Heart left ventricle (tissue), 16 donors: ENCODE data around the gene ESRRA. TPM values are rescaled to one million over a fixed set of nuclear protein-coding genes. Genes with fewer than 3 reads are reported as not detected.

Experiments
- ATAC-seq, 4 donors: fragments of 200-7000 bp; cut with Tn5 transposase; one replicate each; pipeline ENCODE4 v1.9.1; 2020 to 2022; ENCODE audit warnings: moderate library complexity in 4 of 4, mild to moderate bottlenecking in 3 of 4, moderate number of reproducible peaks in 1 of 4
- DNase-seq, 5 donors: peaks; one replicate each; pipeline ENCODE4 v3.0.0-alpha.2; 2020
- H3K27ac ChIP-seq, 12 donors: fragments of 200-600 bp; sonication (generic) in 4 of 12; one replicate each; pipeline versions ENCODE4 v1.5.0 to v1.8.0; 2016 to 2022; ENCODE audit warnings: mild to moderate bottlenecking in 2 of 12
- H3K27me3 ChIP-seq, 9 donors: fragments of 200-600 bp; sonication (generic) in 2 of 9; one replicate each; pipeline versions ENCODE4 v1.5.1 to v1.8.0; 2016 to 2022; ENCODE audit warnings: mild to moderate bottlenecking in 3 of 9
- H3K36me3 ChIP-seq, 9 donors: fragments of 200-600 bp; sonication (generic) in 2 of 9; one replicate each; pipeline versions ENCODE4 v1.5.0 to v1.8.0; 2018 to 2022; ENCODE audit warnings: mild to moderate bottlenecking in 2 of 9
- H3K4me1 ChIP-seq, 12 donors: fragments of 200-600 bp; sonication (generic) in 4 of 12; one replicate each; pipeline versions ENCODE4 v1.5.0 to v1.8.0; 2016 to 2022; ENCODE audit warnings: mild to moderate bottlenecking in 3 of 12
- H3K4me3 ChIP-seq, 12 donors: fragments of 200-600 bp; sonication (generic) in 4 of 12; one replicate each; pipeline versions ENCODE4 v1.5.0 to v1.8.0; 2017 to 2022; ENCODE audit warnings: mild to moderate bottlenecking in 9 of 12, moderate library complexity in 4 of 12
- H3K9me3 ChIP-seq, 12 donors: fragments of 200-600 bp; sonication (generic) in 4 of 12; one replicate each; pipeline versions ENCODE4 v1.5.0 to v1.8.0; 2016 to 2022; ENCODE audit warnings: mild to moderate bottlenecking in 1 of 12
- POLR2A ChIP-seq, 2 donors: fragments of 450-650 bp; IDR thresholded peaks; one replicate each; pipeline ENCODE4 v1.6.1; 2017; ENCODE audit warnings: antibody characterized with exemption in 2 of 2, mild to moderate bottlenecking in 2 of 2, moderate library complexity in 2 of 2
- WGBS, 4 donors: extraction: QIAGEN DNeasy Blood & Tissue Kit in 2 of 4; methylation state at CpG; one replicate each; pipeline versions ENCODE4 v1.1.5 to v1.1.7; 2013 to 2018; 5-methylcytosine and 5-hydroxymethylcytosine counted together
- intact Hi-C, 10 donors: fragments of 100-400 bp; cut with DNase I; formaldehyde crosslinking; loops; one replicate each; pipeline versions ENCODE4 v1.11.1 to v1.14.2; 2022
- polyA plus RNA-seq, 2 donors: library from polyadenylated mRNA; stranded (reverse); fragments of 200-250 nt; gene quantifications; one replicate each; pipeline ENCODE4 v1.2.3, GENCODE V29; 2013
- total RNA-seq, 9 donors: library from RNA; depleted of rRNA in 2 of 9; stranded (reverse); fragments of >200 nt in 2 of 9; fragmentation: NEBNext Ultra II Directional in 3 of 9; extraction: Animal tissue kit (Norgen Biotek cat#: 25700) in 3 of 9; gene quantifications; one replicate each; pipeline versions ENCODE4 v1.1.0 to v1.2.4, GENCODE V29; 2016 to 2023
- TF ChIP-seq, protein P1 (sequence below), 12 donors: fragments of 200-600 bp; sonication (generic) in 4 of 12; IDR thresholded peaks; one replicate each; pipeline versions ENCODE4 v1.5.0 to v1.8.0; 2018 to 2022; ENCODE audit warnings: antibody characterized with exemption in 12 of 12, mild to moderate bottlenecking in 5 of 12
- donor health status: ischemic (EF 13 %, LVEDD 7.1; RV severe dilation, severe dysfunction).
- donor health status: healthy with polysubstance abuse.
- donor health status: DM: no; HTN: yes; CAD: no.
- donor health status: DM: no; HTN: no; CAD: no.
- donor health status: ischemic (EF 25% LVEDD 6.9; RV normal size, moderate dysfunction).
- donor health status: ischemic (EF 25% LVEDD 5.7; RV mildly dilated, moderate dysfunction).
- donor health status: healthy.
- donor health status: DM: yes; HTN: yes; CAD: no.
- donor health status: ischemic (EF 35%, LVEDD 5.7; RV mildly dilated, moderate dysfunction).
- donor health status: nonischemic (EF 11% LVEDD 7.7; RV severe dilation, severe dysfunction).
- donor health status: DM: yes; HTN: yes; CAD: no.
- donor health status: PGD.
- donor health status: ischemic (EF 29% LVEDD 5.4; RV normal size, mild dysfunction).
- donor health status: nonischemic (EF 23%, LVEDD 6.1; RV moderate dilation, normal function).

The ESRRA gene
- total and polyA plus RNA-seq, 11 donors: 94.0 to 291 (median 186) TPM

DNA sequence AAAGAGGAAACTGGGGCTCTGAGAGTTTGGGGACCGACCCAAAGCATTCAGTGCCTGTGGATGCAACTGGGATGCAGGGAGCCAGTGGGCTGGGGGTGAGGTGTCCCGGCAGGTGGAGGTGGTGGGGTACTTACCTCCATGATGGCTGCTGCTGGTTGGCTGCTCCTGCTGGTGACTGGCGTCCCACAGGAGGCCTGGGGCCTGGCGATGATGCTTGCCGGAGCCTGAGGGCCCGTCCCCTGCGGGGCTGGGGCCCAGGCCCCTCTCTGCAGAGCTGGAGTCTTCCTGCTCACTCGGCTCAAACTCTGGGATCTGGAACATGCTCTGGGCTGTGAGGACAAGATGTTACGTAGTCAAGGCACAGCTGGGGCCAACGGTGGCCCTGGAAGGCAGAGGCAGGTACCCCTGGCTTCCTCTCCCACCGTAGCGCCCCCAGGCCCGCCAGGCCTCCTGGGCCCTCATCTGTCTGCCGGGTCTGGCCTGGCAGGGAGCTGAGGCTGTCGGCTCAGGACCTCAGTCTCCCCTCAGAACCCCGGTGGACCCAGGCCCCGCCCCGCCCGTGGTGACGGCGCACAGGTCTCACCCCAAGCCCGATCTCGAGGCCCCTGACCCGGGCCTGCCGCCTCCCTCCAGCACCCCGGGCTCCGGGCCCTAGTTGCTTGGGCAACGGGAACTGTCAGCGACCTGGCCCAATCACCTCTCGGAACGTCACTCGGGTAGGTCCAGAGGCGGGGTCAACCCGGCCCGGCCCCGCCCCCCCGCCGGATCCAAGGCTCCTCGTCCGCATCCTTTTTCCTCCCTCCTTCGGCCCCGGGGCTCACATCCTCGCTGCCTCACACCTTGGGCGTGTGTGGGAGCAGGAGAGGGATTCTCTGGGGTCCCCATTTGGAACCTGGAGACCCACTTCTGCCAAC lies 21.0 kb upstream of the ESRRA start, which contains the start of gene BAD:
Gene BAD, minus strand, starts transcription at position 618 of the 914 bp plus-strand sequence. Its CDS starts 297 bp downstream, at position 321.
- peaks cover 0 to 19% (median 2%) of the 10 kb centered on the region in 9 donors for H3K36me3 ChIP-seq
- H3K27me3 ChIP-seq: no peaks in the 10 kb centered on the region
- peaks cover 4 to 47% (median 24%) of the 10 kb centered on the region in 12 donors for H3K4me1 ChIP-seq
- peak; percentile 92 to 97 (median 93) for ATAC-seq
- WGBS, 4 donors: 3 to 9% (median 4%) methylated on average over 10 to 44 of the region's 44 CpGs
- H3K4me3 ChIP-seq: peak within 1 kb of the TSS; percentile 40 to 96 (median 78)
- peak in 1 of 2 donors; percentile 72 for TF ChIP-seq POLR2A (IDR thresholded peaks at IDR 0.05)
- TF ChIP-seq, protein P1, sequence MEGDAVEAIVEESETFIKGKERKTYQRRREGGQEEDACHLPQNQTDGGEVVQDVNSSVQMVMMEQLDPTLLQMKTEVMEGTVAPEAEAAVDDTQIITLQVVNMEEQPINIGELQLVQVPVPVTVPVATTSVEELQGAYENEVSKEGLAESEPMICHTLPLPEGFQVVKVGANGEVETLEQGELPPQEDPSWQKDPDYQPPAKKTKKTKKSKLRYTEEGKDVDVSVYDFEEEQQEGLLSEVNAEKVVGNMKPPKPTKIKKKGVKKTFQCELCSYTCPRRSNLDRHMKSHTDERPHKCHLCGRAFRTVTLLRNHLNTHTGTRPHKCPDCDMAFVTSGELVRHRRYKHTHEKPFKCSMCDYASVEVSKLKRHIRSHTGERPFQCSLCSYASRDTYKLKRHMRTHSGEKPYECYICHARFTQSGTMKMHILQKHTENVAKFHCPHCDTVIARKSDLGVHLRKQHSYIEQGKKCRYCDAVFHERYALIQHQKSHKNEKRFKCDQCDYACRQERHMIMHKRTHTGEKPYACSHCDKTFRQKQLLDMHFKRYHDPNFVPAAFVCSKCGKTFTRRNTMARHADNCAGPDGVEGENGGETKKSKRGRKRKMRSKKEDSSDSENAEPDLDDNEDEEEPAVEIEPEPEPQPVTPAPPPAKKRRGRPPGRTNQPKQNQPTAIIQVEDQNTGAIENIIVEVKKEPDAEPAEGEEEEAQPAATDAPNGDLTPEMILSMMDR (IDR thresholded peaks at IDR 0.05): no peak
- H3K27ac ChIP-seq: peak within 1 kb of the TSS; percentile 94 to 99 (median 98)
- no peaks in the 10 kb centered on the region for H3K9me3 ChIP-seq
- DNase-seq: peak; percentile 96 to 97 (median 96)
- intact Hi-C loops: loop anchor here in 1 of 10 donors (1.0 kb wide), 1 partner anchor 43 kb away; the partner anchor contains the start of gene FKBP2

DNA sequence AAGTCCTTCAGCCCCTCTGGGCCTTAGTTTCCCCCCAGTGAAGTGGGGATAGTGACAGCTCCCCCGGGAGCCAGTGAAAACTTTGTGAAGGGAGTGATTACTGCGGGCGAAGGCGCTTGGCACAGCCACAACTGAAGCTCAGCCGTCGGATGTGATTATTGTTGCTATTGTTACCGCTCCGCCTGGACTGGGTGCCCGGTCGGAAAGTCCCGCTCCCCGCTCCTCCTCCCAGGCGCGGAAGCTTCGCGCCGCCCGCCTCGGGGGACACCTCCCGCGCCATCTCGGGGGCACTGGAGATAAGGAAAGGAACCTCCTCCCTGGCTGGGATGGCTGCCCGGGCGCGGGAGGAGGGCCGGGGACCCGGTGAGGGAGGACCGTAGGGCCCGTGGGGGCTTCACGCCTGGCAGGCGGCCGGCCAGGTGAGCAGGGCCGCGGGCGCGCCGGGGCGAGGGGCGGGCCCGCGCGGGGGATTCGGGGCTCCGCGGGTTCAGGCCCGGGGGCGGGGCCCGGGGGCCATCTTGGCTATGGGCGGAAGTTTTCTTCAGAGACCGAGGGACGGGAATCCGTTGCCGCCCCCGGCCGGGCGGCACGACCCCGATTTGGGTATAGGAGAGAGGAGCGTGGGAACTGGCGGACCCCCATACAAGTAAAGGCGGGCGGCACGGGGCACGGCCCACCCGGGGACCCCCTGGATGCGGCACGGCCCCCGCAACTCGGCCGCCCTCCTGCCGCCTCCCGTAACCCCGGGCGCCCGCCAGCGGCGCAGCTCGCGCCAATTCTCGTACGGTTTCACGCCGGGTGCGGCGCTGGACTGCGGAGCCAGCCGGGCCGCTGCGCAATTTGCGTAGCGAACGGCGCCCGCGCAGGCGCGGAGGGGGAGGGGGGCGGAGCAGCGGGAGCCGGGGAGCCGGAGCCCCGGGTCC lies 20.1 kb upstream of the ESRRA start, which contains the start of gene GPR137:
Gene GPR137, plus strand, starts transcription at position 887 of the 923 bp plus-strand sequence. CDS start 677 bp downstream, outside the sequence.
- peak; percentile 89 to 93 (median 90) for DNase-seq
- H3K27me3 ChIP-seq: peaks cover 0 to 2% (median 0%) of the 10 kb centered on the region in 9 donors
- TF ChIP-seq, protein P1 (IDR thresholded peaks at IDR 0.05): no peak
- TF ChIP-seq POLR2A (IDR thresholded peaks at IDR 0.05): peak in 1 of 2 donors; percentile 52
- peak; percentile 22 to 82 (median 68) for ATAC-seq
- peak within 1 kb of the TSS; percentile 40 to 96 (median 78) for H3K4me3 ChIP-seq
- peaks cover 0 to 19% (median 2%) of the 10 kb centered on the region in 9 donors for H3K36me3 ChIP-seq
- no peaks in the 10 kb centered on the region for H3K9me3 ChIP-seq
- 0 to 3% (median 1%) methylated on average over 18 to 102 of the region's 102 CpGs for WGBS, 4 donors
- intact Hi-C loops: loop anchor here in 4 of 10 donors (1.0 kb wide), 4 partner anchors 14 to 44 kb away; partner anchors contain the start of gene FKBP2 (in 1 of the 4)
- H3K27ac ChIP-seq: peak within 1 kb of the TSS; percentile 94 to 99 (median 98)
- peaks cover 4 to 47% (median 24%) of the 10 kb centered on the region in 12 donors for H3K4me1 ChIP-seq

DNA sequence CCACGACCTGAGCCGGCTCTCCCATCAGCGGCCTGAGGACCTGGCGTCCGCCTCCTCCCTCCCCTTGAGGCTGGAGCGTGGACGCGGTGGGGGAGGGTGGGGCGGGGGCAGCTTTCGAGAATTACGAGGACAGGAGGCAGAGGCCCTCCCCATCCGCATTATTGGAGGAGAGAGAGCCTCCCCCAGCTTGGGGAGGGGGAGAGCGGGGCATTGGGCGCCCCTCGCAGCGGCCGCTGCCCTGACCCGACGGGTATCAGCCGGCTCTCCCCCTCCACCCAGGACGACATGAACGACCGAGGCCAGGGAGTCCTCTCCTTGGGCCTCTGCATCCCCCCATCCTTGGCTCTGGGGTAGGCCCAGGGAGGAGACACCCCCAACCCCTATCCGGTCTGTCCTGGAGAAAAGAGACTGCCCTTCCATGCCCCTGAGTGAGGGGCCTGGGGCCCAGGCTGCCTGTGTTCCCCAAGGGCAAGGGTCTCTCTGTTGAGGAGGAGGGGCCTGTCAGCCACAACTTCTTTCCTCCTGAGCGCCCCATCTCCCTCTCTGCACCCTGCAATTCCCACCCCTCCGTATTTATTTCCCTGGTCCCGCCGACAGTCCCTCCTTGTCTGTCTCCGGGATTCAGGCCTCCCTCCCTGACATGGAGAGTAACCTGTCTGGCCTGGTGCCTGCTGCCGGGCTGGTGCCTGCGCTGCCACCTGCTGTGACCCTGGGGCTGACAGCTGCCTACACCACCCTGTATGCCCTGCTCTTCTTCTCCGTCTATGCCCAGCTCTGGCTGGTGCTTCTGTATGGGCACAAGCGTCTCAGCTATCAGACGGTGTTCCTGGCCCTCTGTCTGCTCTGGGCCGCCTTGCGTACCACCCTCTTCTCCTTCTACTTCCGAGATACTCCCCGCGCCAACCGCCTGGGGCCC lies 19.2 kb upstream of the ESRRA start:
- Histone ChIP-seq H3K27ac (peak overlapping the region; percentile 94 to 99 (median 98)), H3K36me3 (peaks cover 0 to 14% (median 0%) of the 10 kb centered on the region in 9 donors), H3K27me3 (peaks cover 2 to 11% (median 7%) of the 10 kb centered on the region in 9 donors), H3K4me1 (peaks cover 4 to 46% (median 23%) of the 10 kb centered on the region in 12 donors), H3K4me3 (peak overlapping the region; percentile 40 to 96 (median 78)), H3K9me3 (no peaks in the 10 kb centered on the region)
- DNase-seq (no peak), ATAC-seq (peak in 1 of 4 donors; percentile 1)
- TF ChIP-seq, protein P1 (IDR thresholded peaks at IDR 0.05): no peak
- TF ChIP-seq POLR2A (IDR thresholded peaks at IDR 0.05): no peak
- intact Hi-C loops: loop anchor here in 4 of 10 donors (1.0 kb wide), 3 partner anchors 15 to 18 kb away; no protein-coding TSS in a partner anchor
- 27 to 61% (median 29%) methylated on average over 17 to 40 of the region's 40 CpGs for WGBS, 4 donors
